Natural killer cell (primary cell): ENCODE data around the gene SLFN5. TPM values are rescaled to one million over a fixed set of nuclear protein-coding genes. Genes with fewer than 3 reads are reported as not detected.

Source experiments
- ATAC-seq, 3 donors: fragments of 150-1000 bp in 2 of 3; fragments of 200-7000 bp in 1 of 3; cut with Tn5 transposase; 1 replicate in 1 of 3; 2 replicates in 2 of 3; pipeline ENCODE4 v1.10.0; 2021; ENCODE audit warnings: mild to moderate bottlenecking in 2 of 3, moderate library complexity in 2 of 3
- DNase-seq, 2 donors: peaks; one replicate each; pipeline versions ENCODE4 v3.0.0 to v3.0.0-alpha.2; 2013 to 2021; ENCODE audit warnings: mixed read lengths in 1 of 2
- H3K27ac ChIP-seq: one replicate; pipeline ENCODE4 v1.5.1; 2013; ENCODE audit warnings: mild to moderate bottlenecking, low read length
- H3K27me3 ChIP-seq: one replicate; pipeline ENCODE4 v1.6.1; 2013; ENCODE audit warnings: low read length; ENCODE audit not compliant: control insufficient read depth, insufficient read depth
- H3K36me3 ChIP-seq: one replicate; pipeline ENCODE4 v1.6.1; 2013; ENCODE audit warnings: low read length; ENCODE audit not compliant: control insufficient read depth, insufficient read depth
- H3K4me1 ChIP-seq: one replicate; pipeline ENCODE4 v1.6.1; 2013; ENCODE audit warnings: low read length; ENCODE audit not compliant: control insufficient read depth, insufficient read depth
- H3K4me3 ChIP-seq: one replicate; pipeline ENCODE4 v1.5.1; 2013; ENCODE audit warnings: low read length
- H3K9me3 ChIP-seq: one replicate; pipeline ENCODE4 v1.6.1; 2013; ENCODE audit warnings: low read length; ENCODE audit not compliant: control insufficient read depth, insufficient read depth
- H3K27ac Mint-ChIP-seq, 2 donors: one replicate each; pipeline ENCODE4 v1.8.0; 2022; ENCODE audit warnings: mild to moderate bottlenecking in 2 of 2, mixed read lengths in 2 of 2, moderate library complexity in 1 of 2
- H3K27me3 Mint-ChIP-seq, 2 donors: one replicate each; pipeline ENCODE4 v1.8.0; 2022; ENCODE audit warnings: low read depth in 2 of 2, mixed read lengths in 2 of 2
- H3K36me3 Mint-ChIP-seq: one replicate; pipeline ENCODE4 v1.8.0; 2022; ENCODE audit warnings: mixed read lengths
- H3K4me1 Mint-ChIP-seq, 2 donors: one replicate each; pipeline ENCODE4 v1.8.0; 2022; ENCODE audit warnings: mixed read lengths in 2 of 2
- H3K4me3 Mint-ChIP-seq: one replicate; pipeline ENCODE4 v1.8.0; 2022; ENCODE audit warnings: mild to moderate bottlenecking, moderate library complexity, mixed read lengths
- H3K9me3 Mint-ChIP-seq, 2 donors: one replicate each; pipeline ENCODE4 v1.8.0; 2022; ENCODE audit warnings: mixed read lengths in 2 of 2
- CTCF ChIP-seq: fragments of 200-600 bp; IDR thresholded peaks from one replicate; pipeline ENCODE4 v1.8.0; 2022; ENCODE audit warnings: antibody characterized with exemption
- WGBS: methylation state at CpG from one replicate; pipeline ENCODE4 v1.1.7; 2013; ENCODE audit warnings: missing lambda C conversion rate; ENCODE audit not compliant: insufficient coverage; 5-methylcytosine and 5-hydroxymethylcytosine counted together
- intact Hi-C: fragments of 100-400 bp; cut with micrococcal nuclease; formaldehyde crosslinking; loops from one replicate; pipeline ENCODE4 v1.14.2; 2022
- total RNA-seq, 4 donors: library from RNA; stranded (reverse); fragments of 120-200 nt in 1 of 4; gene quantifications; one replicate each; pipeline versions ENCODE4 v1.2.3 to v1.2.4, GENCODE V29; 2013 to 2022

SLFN5 gene
- total RNA-seq, 3 donors from 2014 or later (not counting 1 experiment from before 2014, with no cell fraction given) = 118 to 164 (median 141) TPM

GRCh38 chr17:35293151-35293847 is 50.4 kb downstream of the SLFN5 start:
- peaks cover 0 to 6% of the 10 kb centered on the region in 2 donors for H3K27me3 Mint-ChIP-seq
- ATAC-seq (no peak), DNase-seq (no peak)
- no peak overlapping the region for H3K4me3 ChIP-seq
- no peak overlapping the region for H3K4me3 Mint-ChIP-seq
- no peak for TF ChIP-seq CTCF
- peaks cover 18% of the 10 kb centered on the region in 2 donors for H3K4me1 Mint-ChIP-seq
- H3K4me1 ChIP-seq = no peaks in the 10 kb centered on the region
- H3K9me3 ChIP-seq = no peaks in the 10 kb centered on the region
- no peaks in the 10 kb centered on the region for H3K36me3 ChIP-seq
- H3K36me3 Mint-ChIP-seq = peaks cover 10% of the 10 kb centered on the region
- no peaks in the 10 kb centered on the region for H3K27me3 ChIP-seq
- H3K27ac ChIP-seq = no peak overlapping the region
- no peak overlapping the region for H3K27ac Mint-ChIP-seq
- no CpG with 5 or more reads among the region's 1 CpG for WGBS
- intact Hi-C loops = no loop called here
- peaks cover 0 to 2% of the 10 kb centered on the region in 2 donors for H3K9me3 Mint-ChIP-seq

DNA sequence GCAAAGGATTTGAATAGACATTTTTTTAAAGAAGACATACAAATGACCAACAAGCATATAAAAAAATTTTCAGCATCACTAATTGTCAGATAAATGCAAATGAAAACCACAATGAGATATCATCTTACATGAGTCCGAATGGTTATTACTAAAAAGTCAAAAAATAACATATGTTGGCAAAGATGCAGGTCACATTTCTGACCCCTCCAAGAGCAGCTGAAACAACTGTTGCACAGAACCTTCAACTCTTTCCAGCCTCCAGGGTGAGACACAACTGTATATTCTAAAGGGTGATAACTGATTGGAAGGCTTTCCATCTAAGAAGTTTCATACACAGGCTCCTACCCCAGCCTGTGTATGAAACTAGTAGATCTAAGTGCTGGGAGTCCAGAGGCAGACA is 51.9 kb downstream of the SLFN5 start:
- no peak for ATAC-seq
- Mint-ChIP-seq H3K4me3 (no peak overlapping the region), H3K4me1 (peaks cover 3 to 4% of the 10 kb centered on the region in 2 donors), H3K36me3 (no peaks in the 10 kb centered on the region), H3K27ac (no peak overlapping the region), H3K27me3 (peaks cover 0 to 10% of the 10 kb centered on the region in 2 donors), H3K9me3 (no peaks in the 10 kb centered on the region)
- Histone ChIP-seq H3K36me3 (no peaks in the 10 kb centered on the region), H3K27ac (no peak overlapping the region), H3K4me1 (no peaks in the 10 kb centered on the region), H3K4me3 (no peak overlapping the region), H3K27me3 (no peaks in the 10 kb centered on the region), H3K9me3 (no peaks in the 10 kb centered on the region)
- no peak for DNase-seq
- no peak for TF ChIP-seq CTCF
- intact Hi-C loops = no loop called here
- WGBS = 100% methylated on average over 1 of the region's 1 CpG

GRCh38 chr17:35295686-35296085 is 52.8 kb downstream of the SLFN5 start:
- no peak overlapping the region for H3K27ac ChIP-seq
- Mint-ChIP-seq H3K27ac (no peak overlapping the region), H3K4me3 (no peak overlapping the region), H3K9me3 (no peaks in the 10 kb centered on the region), H3K36me3 (no peaks in the 10 kb centered on the region), H3K4me1 (no peaks in the 10 kb centered on the region), H3K27me3 (peaks cover 0 to 12% of the 10 kb centered on the region in 2 donors)
- DNase-seq (no peak), ATAC-seq (no peak)
- no peaks in the 10 kb centered on the region for H3K27me3 ChIP-seq
- WGBS = 100% methylated on average over 1 of the region's 1 CpG
- H3K4me1 ChIP-seq = no peaks in the 10 kb centered on the region
- TF ChIP-seq CTCF = no peak
- no peak overlapping the region for H3K4me3 ChIP-seq
- H3K36me3 ChIP-seq = no peaks in the 10 kb centered on the region
- H3K9me3 ChIP-seq = peaks cover under 1% of the 10 kb centered on the region
- intact Hi-C loops = no loop called here

GRCh38 chr17:35297666-35298065 is 54.8 kb downstream of the SLFN5 start:
- Mint-ChIP-seq H3K27me3 (peaks cover 0 to 13% of the 10 kb centered on the region in 2 donors), H3K9me3 (peaks cover 2 to 3% of the 10 kb centered on the region in 2 donors), H3K36me3 (peaks cover 8% of the 10 kb centered on the region), H3K4me3 (no peak overlapping the region), H3K27ac (no peak overlapping the region), H3K4me1 (no peaks in the 10 kb centered on the region)
- WGBS = 100% methylated on average over 2 of the region's 2 CpGs
- intact Hi-C loops = no loop called here
- Histone ChIP-seq H3K9me3 (peaks cover 7% of the 10 kb centered on the region), H3K27ac (no peak overlapping the region), H3K36me3 (no peaks in the 10 kb centered on the region), H3K4me1 (no peaks in the 10 kb centered on the region), H3K27me3 (no peaks in the 10 kb centered on the region), H3K4me3 (no peak overlapping the region)
- no peak for TF ChIP-seq CTCF
- no peak for ATAC-seq
- DNase-seq = no peak
